ENCODE data around the gene MAEL. TPM values are rescaled to one million over a fixed set of nuclear protein-coding genes. Genes with fewer than 3 reads are reported as not detected.

Gene MAEL
- total RNA-seq = not detected

DNA sequence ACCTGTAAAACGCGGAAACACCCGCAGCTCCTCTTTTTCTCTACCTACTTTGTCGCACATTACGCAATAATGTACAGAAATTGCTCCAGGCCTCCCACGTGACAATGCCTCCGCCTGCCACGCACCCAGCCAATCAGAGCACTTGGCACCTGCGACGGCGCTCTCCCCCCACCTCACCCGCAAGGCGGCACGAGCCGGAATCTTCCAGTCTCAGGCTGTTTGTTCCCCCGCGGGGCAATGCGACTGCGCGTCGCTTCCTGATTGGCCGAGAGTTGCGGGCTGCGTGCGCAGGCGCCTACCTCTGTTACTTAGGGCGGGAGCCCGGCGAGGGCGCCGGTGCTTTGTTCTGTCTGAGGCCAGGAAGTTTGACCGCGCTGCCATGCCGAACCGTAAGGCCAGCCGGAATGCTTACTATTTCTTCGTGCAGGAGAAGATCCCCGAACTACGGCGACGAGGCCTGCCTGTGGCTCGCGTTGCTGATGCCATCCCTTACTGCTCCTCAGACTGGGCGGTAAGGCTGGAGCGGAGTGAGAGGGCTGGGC, at the start of gene MAEL:
MAEL (plus strand) TSS at position 307 of the 542 bp plus-strand sequence; CDS start at position 380, 73 bp downstream.
- H3K27me3 ChIP-seq (ENCODE audit: insufficient read depth, low read length) = peaks cover 4% of the 10 kb centered on the region
- no peaks in the 10 kb centered on the region for H3K4me1 ChIP-seq (ENCODE audit: insufficient read depth, low read length)
- no peaks in the 10 kb centered on the region for H3K9me3 ChIP-seq (ENCODE audit: low read depth, low read length)
- H3K4me3 ChIP-seq (ENCODE audit: low read length) = no peak within 1 kb of the TSS

GRCh38 chr1:166939741-166940375, 49.2 kb upstream of the MAEL start:
- Histone ChIP-seq H3K4me1 (ENCODE audit: insufficient read depth, low read length) (no peaks in the 10 kb centered on the region), H3K9me3 (ENCODE audit: low read depth, low read length) (no peaks in the 10 kb centered on the region)

DNA sequence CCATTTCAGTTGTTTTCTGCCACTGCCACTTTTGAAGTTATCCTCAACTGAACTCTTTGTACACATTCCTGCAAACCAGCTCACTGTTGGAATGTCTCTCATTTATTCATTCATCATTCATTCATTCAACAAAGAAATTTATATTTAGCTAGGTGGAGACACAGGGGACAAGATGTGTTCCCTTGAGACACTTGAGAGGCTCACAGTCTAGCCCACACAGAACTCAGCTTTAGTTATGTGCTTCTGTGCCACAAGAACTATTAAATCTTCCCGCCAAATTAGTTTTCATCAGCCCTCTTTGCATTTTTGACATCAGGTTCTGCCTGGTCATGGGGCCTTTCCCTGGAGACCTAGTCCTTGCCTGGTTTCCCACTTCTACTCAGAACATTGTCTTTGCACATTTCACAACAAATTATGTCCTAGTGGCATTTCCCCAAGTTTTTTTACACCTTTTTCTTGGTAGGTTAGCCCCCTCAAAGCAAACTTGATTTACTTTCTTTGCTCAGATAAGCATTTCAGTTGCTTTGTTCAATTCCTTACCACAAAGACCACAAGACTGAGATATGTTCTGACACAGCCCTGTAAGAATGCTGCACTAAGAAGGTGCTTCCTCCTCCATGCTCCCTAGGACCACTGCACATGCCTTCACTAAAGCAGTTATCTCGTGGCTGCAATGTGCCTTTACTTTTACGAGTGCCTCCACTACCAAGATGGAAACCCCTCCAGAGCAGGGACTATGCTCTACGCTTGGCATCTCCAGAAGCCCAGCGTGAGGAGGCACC, 44.7 kb upstream of the MAEL start:
- peaks cover 32% of the 10 kb centered on the region for H3K27me3 ChIP-seq (ENCODE audit: insufficient read depth, low read length)
- H3K9me3 ChIP-seq (ENCODE audit: low read depth, low read length) = no peaks in the 10 kb centered on the region
- H3K4me1 ChIP-seq (ENCODE audit: insufficient read depth, low read length) = peaks cover 6% of the 10 kb centered on the region
- no peak overlapping the region for H3K4me3 ChIP-seq (ENCODE audit: low read length)

More at GRCh38 chr1:166939741-166940375, 49.2 kb upstream of the MAEL start:
- H3K4me3 ChIP-seq (ENCODE audit: low read length) = no peak overlapping the region
- H3K27me3 ChIP-seq (ENCODE audit: insufficient read depth, low read length) = no peaks in the 10 kb centered on the region

DNA sequence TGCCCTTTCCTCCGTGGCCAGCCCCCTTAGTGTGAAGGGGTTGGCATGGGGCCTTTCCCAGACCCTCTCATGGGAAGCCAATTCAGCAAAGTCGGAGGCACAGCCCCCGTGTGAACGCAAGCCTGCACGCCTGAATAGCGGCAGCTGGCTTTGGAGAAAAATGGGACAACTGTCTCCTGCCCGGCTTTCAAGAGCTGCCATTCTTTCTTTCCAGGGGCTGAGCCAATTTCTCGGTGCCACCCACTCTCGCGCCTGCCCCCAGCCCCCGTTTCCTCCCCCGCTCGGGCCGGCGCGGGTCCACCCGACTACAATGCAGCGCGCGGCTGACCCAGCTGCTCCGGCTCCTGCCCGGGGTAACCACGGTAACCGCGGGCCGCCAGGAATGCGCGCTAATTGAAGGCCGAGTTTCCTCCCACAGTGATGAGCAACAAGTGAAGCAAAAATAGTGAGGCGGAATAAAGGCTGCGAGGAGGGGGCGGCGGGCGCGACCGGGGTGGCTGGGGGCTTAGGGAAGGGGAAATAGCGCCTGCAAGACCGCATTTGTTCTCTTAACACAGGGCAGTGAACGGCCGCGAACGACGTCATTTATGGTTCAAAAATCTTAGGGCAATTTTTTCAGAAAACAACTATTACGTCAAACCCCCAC, 41.6 kb upstream of the MAEL start:
- Histone ChIP-seq H3K4me1 (ENCODE audit: insufficient read depth, low read length) (peaks cover 6% of the 10 kb centered on the region), H3K27me3 (ENCODE audit: insufficient read depth, low read length) (peaks cover 32% of the 10 kb centered on the region), H3K4me3 (ENCODE audit: low read length) (no peak overlapping the region), H3K9me3 (ENCODE audit: low read depth, low read length) (no peaks in the 10 kb centered on the region)

GRCh38 chr1:166948856-166949350, 40.2 kb upstream of the MAEL start:
- Histone ChIP-seq H3K4me3 (ENCODE audit: low read length) (no peak overlapping the region), H3K9me3 (ENCODE audit: low read depth, low read length) (no peaks in the 10 kb centered on the region), H3K4me1 (ENCODE audit: insufficient read depth, low read length) (peaks cover 6% of the 10 kb centered on the region), H3K27me3 (ENCODE audit: insufficient read depth, low read length) (peaks cover 32% of the 10 kb centered on the region)

DNA sequence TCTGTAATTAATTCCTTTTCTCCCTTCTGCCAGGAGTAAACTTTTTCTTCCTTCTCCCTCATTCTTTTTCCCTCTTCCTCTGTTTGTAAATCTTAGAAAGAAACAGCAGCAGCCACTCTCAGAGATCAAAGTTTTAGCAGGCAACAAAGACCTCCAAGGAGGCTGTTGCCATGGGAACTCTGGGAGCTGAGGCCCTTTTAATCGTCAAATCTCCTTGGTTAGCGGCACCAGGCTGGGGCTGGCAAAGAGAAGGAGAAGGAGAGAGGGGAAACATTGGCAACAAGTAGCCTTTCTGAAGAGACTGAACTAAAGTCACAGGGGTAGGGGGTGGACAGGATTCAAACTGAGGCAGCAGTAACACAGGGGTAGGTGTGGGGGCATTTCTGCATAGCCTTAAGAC, 38.9 kb upstream of the MAEL start:
- H3K4me3 ChIP-seq (ENCODE audit: low read length) = no peak overlapping the region
- H3K27me3 ChIP-seq (ENCODE audit: insufficient read depth, low read length) = peaks cover 32% of the 10 kb centered on the region
- H3K4me1 ChIP-seq (ENCODE audit: insufficient read depth, low read length) = peaks cover 6% of the 10 kb centered on the region
- no peaks in the 10 kb centered on the region for H3K9me3 ChIP-seq (ENCODE audit: low read depth, low read length)

- H3K4me1 ChIP-seq (ENCODE audit: insufficient read depth, low read length) = peaks cover 6% of the 10 kb centered on the region
- no peaks in the 10 kb centered on the region for H3K9me3 ChIP-seq (ENCODE audit: low read depth, low read length)
- peaks cover 28% of the 10 kb centered on the region for H3K27me3 ChIP-seq (ENCODE audit: insufficient read depth, low read length)
- no peak overlapping the region for H3K4me3 ChIP-seq (ENCODE audit: low read length)
These were observed 38.0 kb upstream of the MAEL start for GRCh38 chr1:166951050-166951449.

DNA sequence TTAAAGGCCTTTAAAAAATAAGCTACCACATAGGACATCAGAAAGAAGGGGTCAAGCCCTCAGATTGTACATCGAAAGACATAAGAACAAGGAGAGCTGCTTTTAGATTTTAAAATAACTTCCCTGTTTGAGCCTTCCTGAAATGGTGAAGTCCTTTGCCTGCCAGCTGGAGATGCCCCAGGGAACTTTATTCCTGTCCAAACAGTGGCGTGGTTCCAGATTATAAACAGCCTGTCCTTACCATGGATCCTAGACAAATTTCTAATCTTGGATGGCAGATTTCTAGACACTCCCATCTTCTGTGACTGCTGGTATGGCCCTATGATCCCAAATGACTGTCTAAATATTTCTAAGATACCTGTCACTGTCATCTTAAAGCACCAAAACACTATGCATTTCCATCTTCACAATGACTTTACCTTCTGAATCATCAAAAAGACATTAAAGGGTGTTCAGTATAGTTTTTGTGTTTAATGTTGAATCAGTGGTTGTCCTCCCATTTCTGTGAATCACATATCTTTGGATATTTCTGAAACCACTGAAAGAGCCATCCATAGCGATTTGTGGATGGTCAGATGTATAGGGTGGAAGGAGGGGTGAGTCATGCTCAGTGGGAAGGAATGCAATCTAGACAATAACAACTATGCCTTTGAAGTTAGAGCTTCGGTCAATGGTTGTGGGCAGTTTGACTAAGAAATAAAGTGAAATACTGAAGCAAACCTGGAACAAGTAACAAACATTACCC, 36.9 kb upstream of the MAEL start:
- no peaks in the 10 kb centered on the region for H3K9me3 ChIP-seq (ENCODE audit: low read depth, low read length)
- peaks cover 5% of the 10 kb centered on the region for H3K4me1 ChIP-seq (ENCODE audit: insufficient read depth, low read length)
- peaks cover 19% of the 10 kb centered on the region for H3K27me3 ChIP-seq (ENCODE audit: insufficient read depth, low read length)
- H3K4me3 ChIP-seq (ENCODE audit: low read length) = no peak overlapping the region

GRCh38 chr1:166953491-166953890, 35.6 kb upstream of the MAEL start:
- H3K4me1 ChIP-seq (ENCODE audit: insufficient read depth, low read length) = no peaks in the 10 kb centered on the region
- H3K4me3 ChIP-seq (ENCODE audit: low read length) = no peak overlapping the region
- peaks cover 9% of the 10 kb centered on the region for H3K27me3 ChIP-seq (ENCODE audit: insufficient read depth, low read length)

GRCh38 chr1:166956057-166956850, 32.8 kb upstream of the MAEL start:
- Histone ChIP-seq H3K9me3 (ENCODE audit: low read depth, low read length) (no peaks in the 10 kb centered on the region), H3K27me3 (ENCODE audit: insufficient read depth, low read length) (no peaks in the 10 kb centered on the region), H3K4me1 (ENCODE audit: insufficient read depth, low read length) (no peaks in the 10 kb centered on the region), H3K4me3 (ENCODE audit: low read length) (no peak overlapping the region)

More at GRCh38 chr1:166953491-166953890, 35.6 kb upstream of the MAEL start:
- no peaks in the 10 kb centered on the region for H3K9me3 ChIP-seq (ENCODE audit: low read depth, low read length)

DNA sequence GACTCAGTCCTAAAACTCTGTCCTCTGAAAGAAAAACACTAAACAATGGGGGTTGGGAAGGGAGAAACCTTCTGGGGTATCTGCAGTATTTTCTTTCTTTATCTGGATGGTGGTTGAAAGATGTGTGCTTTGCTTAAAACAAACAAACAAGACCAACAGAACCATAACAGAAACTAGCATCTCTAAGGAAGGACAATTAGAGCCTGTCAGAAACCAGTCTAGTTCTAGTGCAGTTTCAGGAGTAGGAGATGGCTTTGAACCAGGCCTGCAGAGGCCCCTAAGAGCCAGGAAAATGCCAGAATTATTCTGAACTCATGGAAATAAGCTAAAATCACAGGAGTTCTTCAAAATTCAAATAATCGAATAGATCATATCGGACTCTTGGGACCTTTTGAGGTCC, 32.2 kb upstream of the MAEL start:
- no peaks in the 10 kb centered on the region for H3K9me3 ChIP-seq (ENCODE audit: low read depth, low read length)
- no peak overlapping the region for H3K4me3 ChIP-seq (ENCODE audit: low read length)
- H3K27me3 ChIP-seq (ENCODE audit: insufficient read depth, low read length) = no peaks in the 10 kb centered on the region
- H3K4me1 ChIP-seq (ENCODE audit: insufficient read depth, low read length) = no peaks in the 10 kb centered on the region

DNA sequence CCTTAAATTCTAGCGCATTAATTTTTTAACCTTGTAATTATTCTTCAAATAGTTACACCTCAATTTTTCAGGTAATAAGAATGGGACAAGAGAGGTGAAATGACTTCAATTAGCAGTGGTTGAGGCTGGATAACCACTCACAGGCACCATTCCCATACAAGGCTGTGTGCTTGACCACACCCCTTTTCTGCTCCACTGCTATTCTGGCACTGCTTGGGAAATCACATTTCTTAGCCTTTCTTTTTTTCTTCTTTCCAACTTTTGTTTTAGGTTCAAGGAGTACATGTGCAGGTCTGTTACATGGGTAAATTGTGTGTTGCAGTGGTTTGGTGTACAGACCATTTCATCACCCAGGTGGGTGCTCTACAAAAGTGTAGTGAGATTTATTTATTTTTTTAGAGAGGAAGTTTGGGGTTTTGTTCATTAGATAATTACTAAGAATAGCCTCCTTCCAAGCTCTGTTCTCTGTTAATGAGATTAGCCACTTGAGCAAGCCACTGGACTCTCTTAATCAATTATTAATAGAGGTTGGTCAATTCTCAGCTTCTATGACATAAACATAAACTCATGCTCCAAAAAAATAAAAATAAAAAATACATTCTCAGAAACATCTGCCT, 28.1 kb upstream of the MAEL start:
- H3K4me3 ChIP-seq (ENCODE audit: low read length) = no peak overlapping the region
- no peaks in the 10 kb centered on the region for H3K9me3 ChIP-seq (ENCODE audit: low read depth, low read length)
- H3K27me3 ChIP-seq (ENCODE audit: insufficient read depth, low read length) = no peaks in the 10 kb centered on the region
- H3K4me1 ChIP-seq (ENCODE audit: insufficient read depth, low read length) = no peaks in the 10 kb centered on the region

- Histone ChIP-seq H3K27me3 (ENCODE audit: insufficient read depth, low read length) (peaks cover 21% of the 10 kb centered on the region), H3K4me1 (ENCODE audit: insufficient read depth, low read length) (peaks cover 3% of the 10 kb centered on the region), H3K9me3 (ENCODE audit: low read depth, low read length) (no peaks in the 10 kb centered on the region), H3K4me3 (ENCODE audit: low read length) (no peak overlapping the region)
These were observed 19.9 kb upstream of the MAEL start for GRCh38 chr1:166969074-166969677.
